DND-41 (cell line): ENCODE measurements around the gene BAHCC1.

Source experiments
- CTCF ChIP-seq: IDR thresholded peaks from 2 replicates; pipeline ENCODE4 v1.5.1; 2012; ENCODE audit warnings: borderline replicate concordance, low read length, moderate library complexity, mild to moderate bottlenecking; ENCODE audit not compliant: poor library complexity, severe bottlenecking; ENCODE audit errors: extremely low read depth
- EZH2 ChIP-seq: IDR thresholded peaks from 3 replicates; pipeline ENCODE4 v1.6.1; 2012; ENCODE audit warnings: borderline replicate concordance, low read depth, mild to moderate bottlenecking, moderate library complexity, low read length, inconsistent platforms; ENCODE audit not compliant: severe bottlenecking

- TF ChIP-seq CTCF (no peak), EZH2 (no peak)
Measured at GRCh38 chr17:81348097-81349055, 46.9 kb upstream of the BAHCC1 start.
